T-cell (primary cell): ENCODE results near the gene ZBTB5. TPM values are rescaled to one million over a fixed set of nuclear protein-coding genes. Genes with fewer than 3 reads are reported as not detected.
"Not testable (repeated sequence)": the region's sequence is repeated elsewhere in the genome, so short reads cannot be mapped to it uniquely, and the experiment has no call there.

Experiments
- ATAC-seq, 4 experiments: fragments of 200-7000 bp in 3 of 4; fragments of 150-1000 bp in 1 of 4; cut with Tn5 transposase; replicated peaks in 1 of 4; 1 replicate in 3 of 4; 2 replicates in 1 of 4; pipeline ENCODE4 v1.10.0; 2021; ENCODE audit warnings: moderate library complexity in 3 of 4, mild to moderate bottlenecking in 2 of 4, moderate number of reproducible peaks in 1 of 4
- CTCF ChIA-PET, 2 donors: fragments of 300-600 bp; sonication (Branson Sonifier 250); formaldehyde crosslinking; loops; one replicate each; lab custom pipeline; 2022; ENCODE audit warnings: antibody characterized with exemption in 2 of 2; lab: Charles Lee
- POLR2A ChIA-PET, 2 donors: fragments of 300-600 bp; sonication (Branson Sonifier 250); formaldehyde crosslinking; loops; one replicate each; lab custom pipeline; 2022; ENCODE audit warnings: antibody characterized with exemption in 2 of 2; lab: Charles Lee
- DNase-seq, 35 experiments: peaks; one replicate each; pipeline versions ENCODE4 v3.0.0 to v3.0.0-alpha.2; 2013 to 2023
- H3K27ac ChIP-seq: one replicate; pipeline ENCODE4 v1.5.1; 2013; ENCODE audit warnings: low read length
- H3K27me3 ChIP-seq, 2 experiments: replicated peaks in 1 of 2; 1 replicate in 1 of 2; 2 replicates in 1 of 2; pipeline versions ENCODE4 v1.6.1 to v1.7.0; 2013; ENCODE audit warnings: low read length in 1 of 2, mixed read lengths in 1 of 2; ENCODE audit not compliant: control insufficient read depth in 2 of 2, insufficient read depth in 2 of 2; ENCODE audit errors: extremely low read depth in 1 of 2
- H3K36me3 ChIP-seq, 2 donors: 1 replicate in 1 of 2; 2 replicates in 1 of 2; pipeline versions ENCODE4 v1.6.1 to v1.7.0; 2013; ENCODE audit warnings: low read length in 1 of 2; ENCODE audit not compliant: control insufficient read depth in 2 of 2, insufficient read depth in 1 of 2; ENCODE audit errors: extremely low read depth in 1 of 2
- H3K4me1 ChIP-seq, 2 experiments: 1 replicate in 1 of 2; 2 replicates in 1 of 2; pipeline versions ENCODE4 v1.6.1 to v1.7.0; 2013; ENCODE audit warnings: low read length in 2 of 2, mixed read lengths in 1 of 2; ENCODE audit not compliant: insufficient read depth in 2 of 2, control insufficient read depth in 1 of 2; ENCODE audit errors: extremely low read depth in 1 of 2
- H3K4me3 ChIP-seq, 2 donors: 1 replicate in 1 of 2; 2 replicates in 1 of 2; pipeline versions ENCODE4 v1.5.1 to v1.7.0; 2013; ENCODE audit warnings: mild to moderate bottlenecking in 2 of 2, low read length in 1 of 2, moderate library complexity in 1 of 2; ENCODE audit not compliant: control insufficient read depth in 1 of 2; ENCODE audit errors: extremely low read depth in 1 of 2
- H3K9me3 ChIP-seq: 2 replicates; pipeline ENCODE4 v1.7.0; 2013
- H3K27ac Mint-ChIP-seq, 2 donors: one replicate each; pipeline ENCODE4 v1.8.0; 2020 to 2021; ENCODE audit warnings: mild to moderate bottlenecking in 2 of 2, mixed read lengths in 2 of 2
- H3K27me3 Mint-ChIP-seq, 2 donors: one replicate each; pipeline ENCODE4 v1.8.0; 2021 to 2022; ENCODE audit warnings: mixed read lengths in 2 of 2
- H3K36me3 Mint-ChIP-seq: one replicate; pipeline ENCODE4 v1.8.0; 2021; ENCODE audit warnings: mixed read lengths
- H3K4me1 Mint-ChIP-seq, 3 donors: one replicate each; pipeline ENCODE4 v1.8.0; 2020 to 2022; ENCODE audit warnings: mixed read lengths in 3 of 3, mild to moderate bottlenecking in 1 of 3
- H3K4me3 Mint-ChIP-seq, 3 donors: one replicate each; pipeline ENCODE4 v1.8.0; 2020 to 2022; ENCODE audit warnings: mild to moderate bottlenecking in 3 of 3, mixed read lengths in 3 of 3, moderate library complexity in 3 of 3
- H3K9me3 Mint-ChIP-seq, 3 donors: one replicate each; pipeline ENCODE4 v1.8.0; 2020 to 2022; ENCODE audit warnings: mixed read lengths in 3 of 3
- WGBS: methylation state at CpG from one replicate; pipeline ENCODE4 v1.1.5; 2013; ENCODE audit warnings: missing lambda C conversion rate; ENCODE audit not compliant: insufficient coverage; 5-methylcytosine and 5-hydroxymethylcytosine counted together
- total RNA-seq, 35 experiments: library from RNA in 6 of 35; stranded (reverse) in 6 of 35; fragments of 120-200 nt in 1 of 35; gene quantifications; one replicate each; pipeline versions ENCODE4 v1.2.1 to v1.2.4 and lab custom pipeline; 2013 to 2026

Gene ZBTB5
- total RNA-seq, 5 donors from 2014 or later (not counting 1 experiment from before 2014, with no cell fraction given), result 12.5 to 14.3 (median 13.3) TPM

GRCh38 chr9:37405764-37406380 is 59.4 kb downstream of the ZBTB5 start:
- peaks cover 4 to 27% (median 11%) of the 10 kb centered on the region in 3 donors for H3K4me1 Mint-ChIP-seq
- Histone ChIP-seq H3K4me3 (no peak overlapping the region), H3K27me3 (no peaks in the 10 kb centered on the region), H3K9me3 (no peaks in the 10 kb centered on the region), H3K27ac (no peak overlapping the region), H3K4me1 (peaks cover 0 to 15% of the 10 kb centered on the region in 2 experiments), H3K36me3 (no peaks in the 10 kb centered on the region)
- DNase-seq (no peak), ATAC-seq (no peak)
- no peak overlapping the region for H3K27ac Mint-ChIP-seq
- H3K9me3 Mint-ChIP-seq, result no peaks in the 10 kb centered on the region
- no peak overlapping the region for H3K4me3 Mint-ChIP-seq
- WGBS, result 89% methylated on average over 1 of the region's 10 CpGs
- no peaks in the 10 kb centered on the region for H3K27me3 Mint-ChIP-seq
- no peaks in the 10 kb centered on the region for H3K36me3 Mint-ChIP-seq
- ChIA-PET CTCF (interaction anchor here in 1 of 2 donors (0.7 kb wide), 1 partner anchor 16 kb away, joined by 11 read pairs; no protein-coding TSS in a partner anchor), POLR2A (no interaction called here)

DNA sequence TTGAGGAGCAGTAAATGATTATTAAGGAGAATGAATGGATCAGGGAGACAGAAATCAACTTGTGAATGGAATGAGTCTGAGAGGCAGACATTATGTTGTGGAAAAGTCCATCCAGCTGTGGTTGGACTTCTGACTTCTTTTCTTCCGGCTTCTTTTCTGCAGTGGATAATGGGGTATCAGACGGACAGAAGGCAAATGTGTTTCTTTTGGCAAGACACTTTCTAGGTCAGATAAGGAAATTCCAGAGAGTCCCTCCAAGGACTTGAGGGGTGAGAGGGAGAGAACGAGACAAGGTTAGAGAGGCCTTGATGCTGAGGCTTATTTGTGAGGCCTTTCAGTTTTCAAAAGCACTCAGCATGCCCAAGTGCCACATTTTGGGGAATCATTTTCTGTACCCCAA is 59.9 kb downstream of the ZBTB5 start:
- ATAC-seq, result no peak
- CTCF ChIA-PET, result no interaction called here
- H3K36me3 Mint-ChIP-seq, result no peaks in the 10 kb centered on the region
- no peaks in the 10 kb centered on the region for H3K36me3 ChIP-seq
- H3K27me3 ChIP-seq, result no peaks in the 10 kb centered on the region
- H3K27me3 Mint-ChIP-seq, result no peaks in the 10 kb centered on the region
- POLR2A ChIA-PET, result no interaction called here
- H3K4me3 Mint-ChIP-seq, result no peak overlapping the region
- peaks cover 0 to 15% of the 10 kb centered on the region in 2 experiments for H3K4me1 ChIP-seq
- no peak overlapping the region for H3K27ac Mint-ChIP-seq
- 91% methylated on average over 2 of the region's 3 CpGs for WGBS
- H3K4me1 Mint-ChIP-seq, result peaks cover 4 to 23% (median 11%) of the 10 kb centered on the region in 3 donors
- DNase-seq, result no peak
- no peaks in the 10 kb centered on the region for H3K9me3 ChIP-seq
- H3K27ac ChIP-seq, result no peak overlapping the region
- no peaks in the 10 kb centered on the region for H3K9me3 Mint-ChIP-seq
- H3K4me3 ChIP-seq, result no peak overlapping the region

DNA sequence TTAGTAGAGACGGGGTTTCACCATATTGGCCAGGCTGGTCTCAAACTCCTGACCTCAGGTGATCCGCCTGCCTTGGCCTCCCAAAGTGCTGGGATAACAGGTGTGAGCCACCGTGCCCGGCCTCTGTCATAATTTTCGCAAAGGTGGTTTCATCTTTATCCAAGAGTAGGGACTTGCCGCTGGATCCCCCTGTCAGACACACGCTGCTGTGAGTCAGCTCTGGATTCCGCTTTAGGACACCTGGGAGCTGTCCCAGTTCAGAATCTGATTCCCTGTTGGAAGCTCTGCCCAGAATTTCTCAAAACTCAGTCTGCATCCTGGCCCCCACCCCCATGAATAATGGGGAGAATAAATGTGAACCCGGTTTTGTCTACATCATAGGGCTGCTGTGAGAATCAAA is 60.7 kb downstream of the ZBTB5 start:
- Histone ChIP-seq H3K9me3 (no peaks in the 10 kb centered on the region), H3K27me3 (no peaks in the 10 kb centered on the region), H3K4me1 (peaks cover 0 to 10% of the 10 kb centered on the region in 2 experiments), H3K36me3 (no peaks in the 10 kb centered on the region), H3K4me3 (no peak overlapping the region), H3K27ac (no peak overlapping the region)
- ChIA-PET CTCF (no interaction called here), POLR2A (no interaction called here)
- peaks cover 4 to 15% (median 11%) of the 10 kb centered on the region in 3 donors for H3K4me1 Mint-ChIP-seq
- no peaks in the 10 kb centered on the region for H3K27me3 Mint-ChIP-seq
- H3K9me3 Mint-ChIP-seq, result no peaks in the 10 kb centered on the region
- 83% methylated on average over 8 of the region's 9 CpGs for WGBS
- H3K36me3 Mint-ChIP-seq, result no peaks in the 10 kb centered on the region
- ATAC-seq (no peak), DNase-seq (no peak)
- no peak overlapping the region for H3K27ac Mint-ChIP-seq
- H3K4me3 Mint-ChIP-seq, result no peak overlapping the region

DNA sequence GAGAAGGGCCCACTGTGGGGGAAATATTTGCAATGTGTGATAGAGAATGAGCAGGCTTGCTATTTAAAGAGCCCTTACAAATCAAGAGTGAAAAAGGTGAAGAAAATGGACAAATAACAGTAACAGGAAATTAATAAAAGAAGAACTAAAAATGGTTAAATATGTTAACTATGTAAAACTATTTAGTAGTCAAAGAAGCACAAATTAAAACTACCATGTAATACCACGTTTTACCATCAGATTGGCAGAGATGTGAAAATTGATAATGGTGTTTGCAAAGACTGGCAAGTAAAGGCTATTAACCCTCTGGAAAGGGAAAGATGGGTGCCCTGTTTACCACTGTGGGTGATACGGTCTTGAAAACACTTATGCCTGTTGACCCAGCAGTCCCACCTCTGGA is 65.9 kb downstream of the ZBTB5 start:
- Histone ChIP-seq H3K36me3 (no peaks in the 10 kb centered on the region), H3K27ac (no peak overlapping the region), H3K4me3 (no peak overlapping the region), H3K9me3 (no peaks in the 10 kb centered on the region), H3K4me1 (no peaks in the 10 kb centered on the region), H3K27me3 (peaks cover 0 to 6% of the 10 kb centered on the region in 2 experiments)
- Mint-ChIP-seq H3K36me3 (no peaks in the 10 kb centered on the region), H3K4me1 (peaks cover 0 to 3% (median 0%) of the 10 kb centered on the region in 3 donors), H3K4me3 (no peak overlapping the region), H3K9me3 (no peaks in the 10 kb centered on the region), H3K27me3 (no peaks in the 10 kb centered on the region), H3K27ac (no peak overlapping the region)
- no peak for ATAC-seq
- CTCF ChIA-PET, result no interaction called here
- no CpG with 5 or more reads among the region's 2 CpGs for WGBS
- no peak for DNase-seq
- POLR2A ChIA-PET, result interaction anchor here in 1 of 2 donors (0.7 kb wide), 1 partner anchor 544 kb away, joined by 5 read pairs; no protein-coding TSS in a partner anchor

- H3K36me3 ChIP-seq, result no peaks in the 10 kb centered on the region
- Mint-ChIP-seq H3K36me3 (no peaks in the 10 kb centered on the region), H3K9me3 (no peaks in the 10 kb centered on the region), H3K4me3 (no peak overlapping the region), H3K4me1 (peaks cover 0 to 3% (median 0%) of the 10 kb centered on the region in 3 donors), H3K27me3 (no peaks in the 10 kb centered on the region), H3K27ac (no peak overlapping the region)
- no peaks in the 10 kb centered on the region for H3K9me3 ChIP-seq
- ChIA-PET POLR2A (no interaction called here), CTCF (no interaction called here)
- no peak for DNase-seq
- H3K4me1 ChIP-seq, result no peaks in the 10 kb centered on the region
- peaks cover 0 to 6% of the 10 kb centered on the region in 2 experiments for H3K27me3 ChIP-seq
- H3K4me3 ChIP-seq, result no peak overlapping the region
- no peak for ATAC-seq
- H3K27ac ChIP-seq, result no peak overlapping the region
- WGBS, result 60% methylated on average over 4 of the region's 7 CpGs
These were observed 66.7 kb downstream of the ZBTB5 start for GRCh38 chr9:37398464-37399025.

DNA sequence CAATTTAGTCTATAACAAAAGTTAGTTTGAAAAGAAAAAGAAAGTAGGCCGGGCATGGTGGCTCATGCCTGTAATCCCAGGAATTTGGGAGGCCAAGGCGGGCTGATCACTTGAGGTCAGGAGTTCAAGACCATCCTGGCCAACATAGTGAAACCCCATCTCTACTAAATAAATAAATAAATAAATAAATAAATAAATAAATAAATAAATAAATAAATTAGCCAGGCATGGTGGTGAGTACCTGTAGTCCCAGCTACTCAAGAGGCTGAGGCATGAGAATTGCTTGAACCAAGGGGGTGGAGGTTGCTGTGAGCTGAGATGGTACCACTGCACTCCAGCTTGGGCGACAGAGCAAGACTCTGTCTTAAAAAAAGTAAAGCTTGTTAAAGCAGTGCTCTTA is 67.3 kb downstream of the ZBTB5 start:
- H3K27me3 ChIP-seq, H3K27me3 Mint-ChIP-seq, CTCF ChIA-PET, H3K27ac ChIP-seq, H3K36me3 ChIP-seq, H3K9me3 Mint-ChIP-seq, ATAC-seq, H3K4me1 ChIP-seq, H3K4me3 ChIP-seq, H3K27ac Mint-ChIP-seq, POLR2A ChIA-PET, H3K36me3 Mint-ChIP-seq, H3K4me1 Mint-ChIP-seq, H3K4me3 Mint-ChIP-seq, DNase-seq, H3K9me3 ChIP-seq: not testable (repeated sequence)
- 100% methylated on average over 1 of the region's 3 CpGs for WGBS
